SK-N-DZ (cell line): Measurements from ENCODE around the gene NFIB.

Source experiments
- DNase-seq: peaks from one replicate; pipeline ENCODE4 v3.0.0-alpha.2; 2015; ENCODE audit warnings: low spot score

Gene NFIB

DNA sequence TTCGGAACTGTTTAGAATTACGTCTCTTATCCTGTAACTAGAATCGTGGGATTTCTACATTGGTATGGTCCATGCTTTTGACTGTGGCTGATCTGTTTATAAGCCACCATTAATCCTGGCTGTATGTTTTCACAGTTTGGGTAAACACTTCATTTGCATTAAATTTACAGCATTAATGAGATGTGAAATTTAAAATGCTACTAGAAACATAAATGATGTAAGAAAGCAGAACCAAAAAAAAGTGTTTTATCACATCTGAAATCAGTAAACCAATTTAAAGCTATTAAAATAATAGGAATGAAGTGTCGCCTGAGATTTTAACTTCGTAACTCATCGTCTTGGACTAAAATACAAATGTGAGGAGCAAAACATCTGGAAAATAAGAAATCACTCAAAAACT lies 201.7 kb downstream of the NFIB start:
- DNase-seq = no peak

DNA sequence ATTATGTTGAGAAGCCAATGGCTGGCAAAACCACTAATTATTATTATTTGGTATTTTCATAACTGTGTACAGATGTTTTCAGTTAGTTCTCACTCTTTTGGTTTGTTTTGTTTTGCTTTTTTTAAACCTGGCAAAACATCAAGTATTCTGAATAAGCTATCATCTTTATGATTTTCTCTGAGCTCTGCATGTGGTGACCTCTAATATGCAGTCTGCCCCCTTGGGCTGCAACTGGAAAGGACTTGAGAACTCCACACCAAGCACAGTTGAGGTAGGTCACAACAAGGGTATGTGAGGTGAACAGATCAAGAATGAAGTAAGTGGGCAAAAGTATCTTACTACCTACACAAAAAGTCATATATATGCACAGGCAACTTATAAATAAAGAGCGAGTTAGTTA lies 202.2 kb downstream of the NFIB start:
- no peak for DNase-seq

- DNase-seq = no peak
Measured at GRCh38 chr9:14107977-14108376, 206.0 kb downstream of the NFIB start.

GRCh38 chr9:14107495-14107894 lies 206.4 kb downstream of the NFIB start:
- no peak for DNase-seq

GRCh38 chr9:14106699-14107098 lies 207.2 kb downstream of the NFIB start:
- DNase-seq = no peak

- DNase-seq = no peak
Measured at GRCh38 chr9:14104496-14104895, 209.4 kb downstream of the NFIB start.

- no peak for DNase-seq
Measured at GRCh38 chr9:14103115-14103514, 210.8 kb downstream of the NFIB start.

- no peak for DNase-seq
Measured at GRCh38 chr9:14099737-14100136, 214.2 kb downstream of the NFIB start.

DNA sequence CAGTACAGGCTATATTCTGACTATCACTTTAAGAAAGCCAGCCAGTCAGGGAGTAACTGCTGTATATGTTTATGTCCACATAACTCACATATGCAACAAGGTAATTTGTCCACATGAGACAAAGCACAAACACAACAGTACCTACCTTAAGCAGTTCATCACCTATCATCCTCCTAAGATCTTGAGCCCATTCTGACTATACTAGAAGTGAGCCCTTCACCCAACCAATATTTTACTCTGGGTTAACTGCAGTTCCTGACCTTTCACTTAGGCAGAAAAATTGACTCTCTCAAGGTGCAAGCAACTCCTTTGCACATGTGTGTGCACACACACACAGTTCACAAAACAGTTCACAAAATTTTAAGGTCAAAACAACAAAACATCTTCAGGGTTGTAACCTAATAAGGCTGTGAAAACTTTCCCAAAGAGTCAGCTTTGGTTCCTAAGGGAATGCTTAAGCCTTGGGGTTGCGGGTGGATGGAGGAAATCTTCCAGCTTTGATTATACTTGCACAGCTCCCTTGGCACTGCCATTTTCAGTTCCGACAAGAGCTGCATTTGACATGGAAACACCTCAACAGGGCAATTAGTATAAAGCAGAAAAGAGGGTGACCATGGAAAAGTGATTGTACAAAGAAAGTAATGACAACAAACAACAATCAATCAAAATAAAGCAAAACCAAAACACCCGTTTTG lies 215.3 kb downstream of the NFIB start:
- no peak for DNase-seq

DNA sequence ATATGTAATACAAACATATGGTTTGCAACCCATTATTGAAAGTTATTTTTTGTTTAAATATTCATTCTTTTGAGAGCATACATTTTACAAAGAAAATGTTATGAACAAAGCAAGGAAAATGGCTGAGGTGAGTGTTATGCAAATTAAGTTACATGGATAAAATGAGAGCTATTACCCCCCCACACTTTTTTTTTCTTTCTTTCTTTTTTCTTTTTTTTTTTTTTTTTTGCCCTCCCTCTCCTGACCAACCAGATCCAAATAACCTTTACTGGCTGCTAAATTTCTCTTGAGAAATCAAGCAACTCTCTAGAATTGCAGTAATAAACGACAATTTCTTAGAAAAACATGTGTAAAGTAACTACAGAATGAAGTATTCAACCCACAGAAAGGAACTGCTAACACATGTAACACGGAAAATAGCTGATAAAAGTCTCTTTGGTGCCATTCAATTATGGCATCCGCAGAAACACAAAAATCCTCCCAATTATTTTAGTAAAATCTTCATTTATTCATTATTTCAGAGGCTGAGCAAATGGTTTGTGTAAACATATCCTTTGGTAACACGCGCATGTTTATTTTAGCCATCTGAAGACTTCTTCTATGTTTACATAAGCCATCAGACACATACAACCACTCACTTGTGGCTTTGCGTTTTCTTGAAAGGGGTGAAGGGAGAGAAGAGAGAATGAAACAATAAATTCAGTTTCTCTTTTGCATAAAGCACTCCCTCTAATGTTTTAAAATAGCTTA lies 216.1 kb downstream of the NFIB start:
- DNase-seq = no peak

DNA sequence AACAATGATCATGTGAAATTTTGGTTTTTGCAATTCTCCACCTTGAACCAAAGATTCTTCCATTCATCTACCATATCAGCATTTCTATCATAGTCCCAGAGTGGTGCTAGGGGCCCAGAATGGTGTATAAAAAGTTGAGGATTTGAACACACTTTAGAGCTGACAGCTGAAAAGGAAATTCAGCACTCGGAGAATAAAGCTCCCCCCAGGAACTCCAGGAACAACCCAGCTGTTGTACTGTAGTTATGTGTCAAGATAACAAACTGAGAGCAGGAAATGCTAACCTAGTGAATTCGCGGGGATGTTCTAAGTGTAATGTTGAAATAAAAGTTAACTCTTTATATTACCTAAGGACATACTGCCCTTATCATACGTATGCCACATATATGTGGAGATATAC lies 216.7 kb downstream of the NFIB start:
- peak; percentile 14 for DNase-seq

DNA sequence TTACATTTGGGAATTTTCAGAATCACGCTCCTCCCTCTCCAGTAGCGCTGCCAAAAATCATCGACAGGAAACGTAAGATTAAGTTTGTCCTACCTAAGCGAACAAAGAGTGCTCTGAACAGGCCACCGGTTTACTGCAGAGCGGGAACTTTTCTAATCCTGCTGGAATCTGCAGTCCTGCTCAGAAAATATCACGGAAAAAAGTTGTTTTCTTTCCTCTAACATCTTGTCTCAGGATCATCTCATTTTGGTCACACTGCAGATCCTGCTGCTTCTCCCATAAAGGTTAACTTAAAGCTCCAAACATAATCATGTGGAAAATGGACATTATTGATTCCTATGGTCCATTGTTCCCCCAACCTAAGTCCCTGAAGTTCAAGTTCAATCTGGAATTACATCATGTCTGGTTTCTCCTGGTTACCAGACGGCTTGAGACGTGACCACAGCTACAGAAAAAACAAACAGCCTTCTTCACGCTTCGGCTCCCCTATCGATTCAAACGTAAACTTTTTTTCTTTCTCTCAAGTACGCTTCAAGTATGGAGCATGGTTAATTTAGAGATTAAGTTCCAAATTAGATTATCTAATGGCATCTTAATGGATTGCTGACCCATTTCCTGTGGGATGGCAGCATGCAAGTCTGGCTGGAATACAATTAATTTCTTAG lies 217.6 kb downstream of the NFIB start:
- peak; percentile 85 for DNase-seq

DNA sequence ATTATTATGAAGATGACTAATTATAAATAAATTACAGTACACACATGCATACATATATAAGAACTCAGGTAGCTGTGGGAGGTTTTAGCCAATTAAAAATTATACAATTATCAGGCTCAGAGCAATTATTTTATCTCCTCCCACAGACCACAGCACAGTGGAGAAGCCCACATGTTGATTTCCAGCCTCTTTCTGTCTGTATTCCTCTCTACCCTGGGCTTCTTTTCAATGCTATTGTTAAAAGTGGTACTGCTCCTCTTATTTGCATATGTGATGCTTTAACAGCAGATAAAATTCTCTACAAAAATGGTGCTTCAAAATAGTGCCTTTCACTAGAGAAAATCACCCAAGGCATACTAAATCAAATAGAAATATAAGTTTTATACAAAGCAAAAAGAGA lies 218.7 kb downstream of the NFIB start:
- no peak for DNase-seq

- DNase-seq = no peak
Measured at GRCh38 chr9:14094491-14094890, 219.4 kb downstream of the NFIB start.

DNA sequence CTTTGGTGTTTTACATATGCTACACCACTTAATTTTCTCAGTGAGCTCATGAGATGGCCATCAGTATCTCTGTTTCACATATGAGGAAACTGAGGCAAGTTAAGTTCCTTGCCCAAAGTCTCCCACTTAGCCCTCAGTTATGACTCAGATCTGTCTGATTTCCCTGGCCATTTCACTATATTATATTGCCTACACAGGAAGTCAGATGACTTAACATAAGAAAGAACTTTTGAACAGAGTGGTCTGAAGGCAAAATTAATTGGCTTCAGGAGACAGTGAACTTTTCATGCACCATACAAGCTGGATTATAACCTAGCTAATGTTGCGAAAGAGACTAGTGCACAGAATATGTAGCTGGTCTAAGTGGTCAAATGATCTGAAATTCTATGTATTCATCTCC lies 221.6 kb downstream of the NFIB start:
- no peak for DNase-seq

DNA sequence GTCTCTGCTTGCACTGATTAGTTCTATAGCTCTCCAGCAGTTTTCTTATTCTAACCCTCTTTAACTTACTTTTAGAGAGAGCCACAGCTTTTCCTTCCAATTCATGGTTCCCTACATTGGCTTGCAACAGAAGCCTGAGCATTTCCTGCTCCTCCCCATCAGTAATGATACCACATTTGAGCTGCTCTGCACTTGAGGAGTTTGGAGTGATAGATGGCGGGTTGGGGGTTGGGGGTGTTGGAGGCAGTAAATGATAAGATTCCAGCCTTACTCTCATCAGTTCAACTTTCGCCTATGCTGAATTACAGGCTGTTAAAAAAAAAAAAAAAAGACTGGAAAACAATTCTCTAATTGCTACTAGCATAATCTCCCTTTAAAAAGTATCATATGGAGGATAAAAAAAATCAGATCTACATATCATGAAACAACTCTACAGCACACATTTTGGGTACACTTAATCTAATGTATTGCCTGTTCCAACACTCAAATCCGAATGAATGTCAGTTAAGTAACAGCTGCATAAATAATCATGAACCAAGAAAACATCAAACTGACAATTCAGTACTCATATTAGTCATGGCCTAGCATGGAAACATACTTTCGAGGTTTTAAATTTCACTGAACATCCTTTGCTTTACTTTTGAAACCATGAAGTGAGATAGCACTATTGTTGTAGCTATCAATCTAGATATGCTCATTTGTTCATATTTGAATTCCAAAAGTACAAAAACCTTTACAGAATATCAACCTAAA lies 224.7 kb downstream of the NFIB start:
- DNase-seq = no peak

DNA sequence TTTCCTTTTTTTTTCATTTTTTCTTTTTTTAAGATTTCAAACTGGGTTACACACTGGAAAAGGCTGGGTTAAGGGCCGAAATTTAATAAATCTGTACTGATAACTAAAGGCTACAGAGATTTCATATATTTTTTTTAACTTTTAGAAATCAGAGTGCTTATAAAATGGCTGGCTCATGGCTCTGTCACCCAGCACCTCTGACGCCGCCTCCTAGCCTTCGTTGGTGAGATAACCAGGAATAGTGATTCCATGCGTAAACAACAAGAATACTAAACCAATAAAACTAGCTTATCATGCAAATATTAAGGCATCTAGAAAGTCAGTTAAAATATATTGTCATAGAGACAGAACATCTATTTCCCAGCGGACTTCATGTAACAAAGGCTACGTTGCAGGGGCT lies 226.4 kb downstream of the NFIB start:
- DNase-seq = no peak

- no peak for DNase-seq
Measured at GRCh38 chr9:14086495-14086894, 227.4 kb downstream of the NFIB start.

DNA sequence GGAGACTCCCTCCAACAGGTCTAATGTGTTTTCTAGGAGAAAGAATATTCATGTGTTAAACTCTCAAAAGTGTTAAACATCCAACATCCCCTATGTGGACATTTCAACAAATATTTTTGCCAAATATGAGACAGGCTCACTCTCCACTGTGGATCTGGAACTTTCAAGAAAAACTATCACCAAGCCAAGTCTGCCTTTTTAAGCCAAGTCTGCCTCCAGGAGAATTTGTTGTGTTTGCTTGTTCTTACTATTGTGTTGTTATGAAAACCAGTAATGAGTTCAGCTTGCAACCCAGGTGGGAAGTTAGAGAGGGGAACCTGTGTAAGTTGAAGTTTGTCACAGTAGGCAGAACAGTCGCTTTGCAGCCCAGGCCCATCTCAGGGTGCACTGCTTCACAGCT lies 228.1 kb downstream of the NFIB start:
- DNase-seq = no peak

- DNase-seq = no peak
Measured at GRCh38 chr9:14084867-14085266, 229.1 kb downstream of the NFIB start.

- no peak for DNase-seq
Measured at GRCh38 chr9:14083366-14083765, 230.6 kb downstream of the NFIB start.

- no peak for DNase-seq
Measured at GRCh38 chr9:14082732-14083131, 231.2 kb downstream of the NFIB start.
